ENCODE data around the gene DMGDH. TPM values are rescaled to one million over a fixed set of nuclear protein-coding genes. Genes with fewer than 3 reads are reported as not detected.

The DMGDH gene
- total RNA-seq = 3.1 TPM

GRCh38 chr5:79069488-79070349 lies at the start of gene DMGDH, which contains the start of gene BHMT2:
DMGDH (minus strand) TSS chr5:79069674; CDS start chr5:79069620, 54 bp downstream.
BHMT2 (plus strand) TSS chr5:79069767; CDS start chr5:79069783, 16 bp downstream.
- Histone ChIP-seq H3K9ac (ENCODE audit: low read depth in 1 of 3, low read length in 3 of 3) (peak within 1 kb of the TSS; percentile 42 to 70 (median 69)), H3K36me3 (ENCODE audit: control insufficient read depth in 3 of 3, insufficient read depth in 3 of 3, low read length in 3 of 3) (no peaks in the 10 kb centered on the region)

GRCh38 chr5:79112703-79113058 lies 43.2 kb upstream of the DMGDH start:
- H3K36me3 ChIP-seq (ENCODE audit: control insufficient read depth in 3 of 3, insufficient read depth in 3 of 3, low read length in 3 of 3) = no peaks in the 10 kb centered on the region
- H3K9me3 ChIP-seq (ENCODE audit: control insufficient read depth in 3 of 3, low read length in 3 of 3) = no peaks in the 10 kb centered on the region
- peaks cover 0 to under 1% (median 0%) of the 10 kb centered on the region in 3 donors for H3K4me1 ChIP-seq (ENCODE audit: control insufficient read depth in 3 of 3, insufficient read depth in 3 of 3, low read length in 3 of 3)
- H3K4me3 ChIP-seq (ENCODE audit: low read length in 3 of 3) = no peak overlapping the region
- H3K27me3 ChIP-seq (ENCODE audit: control insufficient read depth in 3 of 3, insufficient read depth in 3 of 3, low read length in 3 of 3) = peaks cover 22 to 24% (median 23%) of the 10 kb centered on the region in 3 donors
- H3K9ac ChIP-seq (ENCODE audit: low read depth in 1 of 3, low read length in 3 of 3) = no peak overlapping the region
- no peak overlapping the region for H3K27ac ChIP-seq (ENCODE audit: low read depth, low read length)

More at GRCh38 chr5:79069488-79070349, at the start of gene DMGDH, which contains the start of gene BHMT2:
- Histone ChIP-seq H3K27ac (ENCODE audit: low read depth, low read length) (peak within 1 kb of the TSS; percentile 54), H3K4me3 (ENCODE audit: low read length in 3 of 3) (peak within 1 kb of the TSS; percentile 68 to 79 (median 76)), H3K27me3 (ENCODE audit: control insufficient read depth in 3 of 3, insufficient read depth in 3 of 3, low read length in 3 of 3) (peaks cover 0 to 7% (median 4%) of the 10 kb centered on the region in 3 donors), H3K4me1 (ENCODE audit: control insufficient read depth in 3 of 3, insufficient read depth in 3 of 3, low read length in 3 of 3) (peaks cover 0 to 7% (median 7%) of the 10 kb centered on the region in 3 donors), H3K9me3 (ENCODE audit: control insufficient read depth in 3 of 3, low read length in 3 of 3) (peaks cover 0 to 5% (median 0%) of the 10 kb centered on the region in 3 donors)

- Histone ChIP-seq H3K4me1 (ENCODE audit: control insufficient read depth in 3 of 3, insufficient read depth in 3 of 3, low read length in 3 of 3) (peaks cover 0 to 3% (median 0%) of the 10 kb centered on the region in 3 donors), H3K27ac (ENCODE audit: low read depth, low read length) (no peak overlapping the region), H3K36me3 (ENCODE audit: control insufficient read depth in 3 of 3, insufficient read depth in 3 of 3, low read length in 3 of 3) (no peaks in the 10 kb centered on the region), H3K4me3 (ENCODE audit: low read length in 3 of 3) (no peak overlapping the region), H3K27me3 (ENCODE audit: control insufficient read depth in 3 of 3, insufficient read depth in 3 of 3, low read length in 3 of 3) (peaks cover 22 to 24% (median 23%) of the 10 kb centered on the region in 3 donors), H3K9me3 (ENCODE audit: control insufficient read depth in 3 of 3, low read length in 3 of 3) (no peaks in the 10 kb centered on the region), H3K9ac (ENCODE audit: low read depth in 1 of 3, low read length in 3 of 3) (no peak overlapping the region)
These were observed 42.7 kb upstream of the DMGDH start for GRCh38 chr5:79111960-79112702.

- H3K4me1 ChIP-seq (ENCODE audit: control insufficient read depth in 3 of 3, insufficient read depth in 3 of 3, low read length in 3 of 3) = peaks cover 0 to 3% (median 0%) of the 10 kb centered on the region in 3 donors
- H3K9me3 ChIP-seq (ENCODE audit: control insufficient read depth in 3 of 3, low read length in 3 of 3) = no peaks in the 10 kb centered on the region
- peaks cover 22 to 24% (median 23%) of the 10 kb centered on the region in 3 donors for H3K27me3 ChIP-seq (ENCODE audit: control insufficient read depth in 3 of 3, insufficient read depth in 3 of 3, low read length in 3 of 3)
- no peaks in the 10 kb centered on the region for H3K36me3 ChIP-seq (ENCODE audit: control insufficient read depth in 3 of 3, insufficient read depth in 3 of 3, low read length in 3 of 3)
- no peak within 1 kb of the TSS for H3K9ac ChIP-seq (ENCODE audit: low read depth in 1 of 3, low read length in 3 of 3)
- H3K27ac ChIP-seq (ENCODE audit: low read depth, low read length) = no peak within 1 kb of the TSS
- no peak within 1 kb of the TSS for H3K4me3 ChIP-seq (ENCODE audit: low read length in 3 of 3)
These were observed 42.0 kb upstream of the DMGDH start, which contains the start of gene BHMT for GRCh38 chr5:79111387-79111959. BHMT (plus strand) TSS chr5:79111809; CDS start chr5:79111886, 77 bp downstream.

GRCh38 chr5:79109527-79110492 lies 40.3 kb upstream of the DMGDH start:
- no peak overlapping the region for H3K27ac ChIP-seq (ENCODE audit: low read depth, low read length)
- peaks cover 0 to 3% (median 0%) of the 10 kb centered on the region in 3 donors for H3K4me1 ChIP-seq (ENCODE audit: control insufficient read depth in 3 of 3, insufficient read depth in 3 of 3, low read length in 3 of 3)
- peaks cover 22 to 24% (median 23%) of the 10 kb centered on the region in 3 donors for H3K27me3 ChIP-seq (ENCODE audit: control insufficient read depth in 3 of 3, insufficient read depth in 3 of 3, low read length in 3 of 3)
- H3K9me3 ChIP-seq (ENCODE audit: control insufficient read depth in 3 of 3, low read length in 3 of 3) = no peaks in the 10 kb centered on the region
- no peaks in the 10 kb centered on the region for H3K36me3 ChIP-seq (ENCODE audit: control insufficient read depth in 3 of 3, insufficient read depth in 3 of 3, low read length in 3 of 3)
- no peak overlapping the region for H3K4me3 ChIP-seq (ENCODE audit: low read length in 3 of 3)
- H3K9ac ChIP-seq (ENCODE audit: low read depth in 1 of 3, low read length in 3 of 3) = no peak overlapping the region

- no peak overlapping the region for H3K27ac ChIP-seq (ENCODE audit: low read depth, low read length)
- H3K4me3 ChIP-seq (ENCODE audit: low read length in 3 of 3) = no peak overlapping the region
- H3K27me3 ChIP-seq (ENCODE audit: control insufficient read depth in 3 of 3, insufficient read depth in 3 of 3, low read length in 3 of 3) = peaks cover 20 to 24% (median 22%) of the 10 kb centered on the region in 3 donors
- H3K36me3 ChIP-seq (ENCODE audit: control insufficient read depth in 3 of 3, insufficient read depth in 3 of 3, low read length in 3 of 3) = no peaks in the 10 kb centered on the region
- H3K9me3 ChIP-seq (ENCODE audit: control insufficient read depth in 3 of 3, low read length in 3 of 3) = no peaks in the 10 kb centered on the region
- no peak overlapping the region for H3K9ac ChIP-seq (ENCODE audit: low read depth in 1 of 3, low read length in 3 of 3)
- H3K4me1 ChIP-seq (ENCODE audit: control insufficient read depth in 3 of 3, insufficient read depth in 3 of 3, low read length in 3 of 3) = peaks cover 0 to 3% (median 0%) of the 10 kb centered on the region in 3 donors
These were observed 39.3 kb upstream of the DMGDH start for GRCh38 chr5:79108792-79109191.

- Histone ChIP-seq H3K9ac (ENCODE audit: low read depth in 1 of 3, low read length in 3 of 3) (no peak overlapping the region), H3K36me3 (ENCODE audit: control insufficient read depth in 3 of 3, insufficient read depth in 3 of 3, low read length in 3 of 3) (no peaks in the 10 kb centered on the region), H3K4me3 (ENCODE audit: low read length in 3 of 3) (no peak overlapping the region), H3K9me3 (ENCODE audit: control insufficient read depth in 3 of 3, low read length in 3 of 3) (no peaks in the 10 kb centered on the region), H3K27me3 (ENCODE audit: control insufficient read depth in 3 of 3, insufficient read depth in 3 of 3, low read length in 3 of 3) (peaks cover 20 to 24% (median 22%) of the 10 kb centered on the region in 3 donors), H3K27ac (ENCODE audit: low read depth, low read length) (no peak overlapping the region), H3K4me1 (ENCODE audit: control insufficient read depth in 3 of 3, insufficient read depth in 3 of 3, low read length in 3 of 3) (peaks cover 0 to 3% (median 0%) of the 10 kb centered on the region in 3 donors)
These were observed 38.6 kb upstream of the DMGDH start for GRCh38 chr5:79108086-79108485.

GRCh38 chr5:79107020-79107796 lies 37.7 kb upstream of the DMGDH start:
- H3K27me3 ChIP-seq (ENCODE audit: control insufficient read depth in 3 of 3, insufficient read depth in 3 of 3, low read length in 3 of 3) = peaks cover 12 to 16% (median 14%) of the 10 kb centered on the region in 3 donors
- no peak overlapping the region for H3K4me3 ChIP-seq (ENCODE audit: low read length in 3 of 3)
- no peaks in the 10 kb centered on the region for H3K36me3 ChIP-seq (ENCODE audit: control insufficient read depth in 3 of 3, insufficient read depth in 3 of 3, low read length in 3 of 3)
- H3K4me1 ChIP-seq (ENCODE audit: control insufficient read depth in 3 of 3, insufficient read depth in 3 of 3, low read length in 3 of 3) = peaks cover 0 to 3% (median 0%) of the 10 kb centered on the region in 3 donors
- no peaks in the 10 kb centered on the region for H3K9me3 ChIP-seq (ENCODE audit: control insufficient read depth in 3 of 3, low read length in 3 of 3)
- H3K27ac ChIP-seq (ENCODE audit: low read depth, low read length) = no peak overlapping the region
- H3K9ac ChIP-seq (ENCODE audit: low read depth in 1 of 3, low read length in 3 of 3) = no peak overlapping the region
